ENCODE data around the gene TSPAN15. TPM values are rescaled to one million over a fixed set of nuclear protein-coding genes. Genes with fewer than 3 reads are reported as not detected.

Gene TSPAN15
- total and polyA plus RNA-seq, 3 donors from 2014 or later: 29.7 to 37.5 (median 35.3) TPM

DNA sequence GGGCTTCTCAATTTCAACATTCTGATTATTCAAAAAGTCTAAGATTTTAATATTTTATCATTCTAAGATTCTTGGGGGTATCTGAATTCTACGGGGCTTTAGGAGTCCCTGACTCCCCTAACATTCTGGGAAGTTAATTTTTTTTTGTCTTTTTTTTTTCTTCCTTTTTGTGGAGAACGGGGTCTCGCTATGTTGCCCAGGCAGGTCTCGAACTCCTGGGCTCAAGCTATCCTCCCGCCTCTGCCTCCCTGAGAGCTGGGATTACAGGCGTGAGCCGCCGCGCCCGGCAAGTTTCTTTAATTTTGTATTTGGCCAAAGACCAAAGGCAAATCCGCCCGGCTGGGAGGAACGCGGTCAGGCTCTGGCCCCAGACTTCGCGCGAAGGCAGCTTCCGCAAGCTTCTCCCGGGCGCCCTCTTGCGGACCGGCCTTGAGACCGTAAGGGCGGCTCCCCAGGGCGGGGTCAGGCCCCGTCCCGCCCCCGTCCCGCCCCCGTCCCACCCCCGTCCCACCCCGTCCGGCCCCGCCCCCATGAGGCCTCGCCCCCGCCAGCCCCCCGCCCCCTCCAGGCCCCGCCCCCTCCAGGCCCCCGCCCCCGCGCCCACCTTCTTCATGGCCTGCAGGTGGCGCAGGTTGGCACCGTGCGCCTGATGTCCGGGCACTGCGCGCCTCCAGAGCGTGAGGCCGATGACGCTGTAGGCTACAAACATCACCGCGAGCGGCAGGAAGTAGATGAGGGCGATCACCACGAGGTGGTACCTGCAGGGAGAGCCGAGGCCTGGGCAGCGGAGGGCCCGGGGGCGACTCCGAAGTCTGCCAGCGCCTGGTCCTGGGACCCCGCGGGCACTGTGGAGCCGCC is 42.7 kb upstream of the TSPAN15 start:
- no peak for TF ChIP-seq POLR2A (IDR thresholded peaks at IDR 0.05)
- peak; percentile 40 to 87 (median 59) for TF ChIP-seq CTCF (IDR thresholded peaks at IDR 0.05)
- peak overlapping the region; percentile 44 to 53 for H3K4me3 ChIP-seq
- peaks cover 12% of the 10 kb centered on the region for H3K4me1 ChIP-seq
- DNase-seq: peak; percentile 95
- no peaks in the 10 kb centered on the region for H3K36me3 ChIP-seq (ENCODE audit: low read depth, missing control alignments)
- H3K27ac ChIP-seq: peak overlapping the region; percentile 73 to 97
- no peaks in the 10 kb centered on the region for H3K27me3 ChIP-seq
- H3K9me3 ChIP-seq: no peaks in the 10 kb centered on the region
- WGBS, 2 donors: 2 to 7% methylated on average over 13 to 39 of the region's 64 CpGs
- intact Hi-C loops (cut with DNase I; ENCODE audit: low total_unique reads): no loop called here

- H3K27ac ChIP-seq: peak overlapping the region; percentile 73 to 97
- intact Hi-C loops (cut with DNase I; ENCODE audit: low total_unique reads): no loop called here
- H3K36me3 ChIP-seq (ENCODE audit: low read depth, missing control alignments): no peaks in the 10 kb centered on the region
- H3K9me3 ChIP-seq: no peaks in the 10 kb centered on the region
- TF ChIP-seq POLR2A (IDR thresholded peaks at IDR 0.05) (no peak), CTCF (IDR thresholded peaks at IDR 0.05) (no peak)
- no peaks in the 10 kb centered on the region for H3K27me3 ChIP-seq
- DNase-seq: no peak
- H3K4me3 ChIP-seq: peak overlapping the region; percentile 44 to 53
- peaks cover 12% of the 10 kb centered on the region for H3K4me1 ChIP-seq
- WGBS, 2 donors: 2 to 6% methylated on average over 5 to 7 of the region's 7 CpGs
These were observed 42.1 kb upstream of the TSPAN15 start for GRCh38 chr10:69409176-69409495.

DNA sequence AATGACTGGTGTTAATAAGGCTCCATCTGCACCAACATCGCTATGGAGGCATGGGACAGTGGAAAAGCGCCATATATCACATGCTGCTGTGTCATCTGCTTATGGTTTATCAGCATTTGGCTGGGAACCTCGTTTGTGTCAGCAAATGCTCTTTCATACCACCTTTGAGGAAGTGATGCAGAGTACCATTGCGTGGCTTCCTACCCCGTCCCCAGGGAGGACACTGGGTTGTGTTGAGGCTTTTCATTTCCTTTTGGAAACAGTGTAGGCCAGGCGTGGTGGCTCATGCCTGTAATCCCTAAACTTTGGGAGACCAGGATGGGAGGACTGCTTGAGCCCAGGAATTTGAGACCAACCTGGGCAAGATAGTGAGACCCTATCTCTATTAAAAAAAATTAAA is 41.3 kb upstream of the TSPAN15 start:
- no peaks in the 10 kb centered on the region for H3K27me3 ChIP-seq
- no peaks in the 10 kb centered on the region for H3K9me3 ChIP-seq
- H3K4me3 ChIP-seq: no peak overlapping the region
- WGBS, 2 donors: 62 to 64% methylated on average over 6 of the region's 6 CpGs
- no peak for TF ChIP-seq CTCF (IDR thresholded peaks at IDR 0.05)
- TF ChIP-seq POLR2A (IDR thresholded peaks at IDR 0.05): no peak
- no peak overlapping the region for H3K27ac ChIP-seq
- H3K36me3 ChIP-seq (ENCODE audit: low read depth, missing control alignments): no peaks in the 10 kb centered on the region
- DNase-seq: no peak
- peaks cover 12% of the 10 kb centered on the region for H3K4me1 ChIP-seq
- intact Hi-C loops (cut with DNase I; ENCODE audit: low total_unique reads): no loop called here

DNA sequence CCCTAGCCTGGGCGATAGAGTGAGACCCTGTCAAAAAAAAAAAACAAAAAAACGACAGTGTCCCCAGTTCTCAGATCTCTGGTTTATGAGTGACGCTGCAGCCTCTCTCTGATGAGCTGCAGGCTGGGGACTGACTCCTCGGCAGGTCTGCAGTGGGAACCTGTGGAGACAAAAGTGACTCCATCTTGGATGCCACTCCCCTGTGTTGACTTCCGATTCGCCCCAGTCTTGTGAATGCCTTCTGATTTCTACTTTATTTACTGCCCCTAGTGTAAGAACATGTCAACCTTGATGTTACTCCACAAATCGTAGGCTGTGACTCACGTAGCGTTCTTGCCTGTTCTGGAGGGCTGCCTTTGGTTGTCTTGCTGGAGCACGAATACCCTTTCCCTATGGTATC is 40.8 kb upstream of the TSPAN15 start:
- Histone ChIP-seq H3K4me3 (no peak overlapping the region), H3K27ac (no peak overlapping the region), H3K36me3 (ENCODE audit: low read depth, missing control alignments) (no peaks in the 10 kb centered on the region), H3K4me1 (peaks cover 12% of the 10 kb centered on the region), H3K9me3 (no peaks in the 10 kb centered on the region), H3K27me3 (no peaks in the 10 kb centered on the region)
- no peak for DNase-seq
- 81 to 82% methylated on average over 10 of the region's 10 CpGs for WGBS, 2 donors
- TF ChIP-seq POLR2A (IDR thresholded peaks at IDR 0.05) (no peak), CTCF (IDR thresholded peaks at IDR 0.05) (no peak)
- intact Hi-C loops (cut with DNase I; ENCODE audit: low total_unique reads): no loop called here

DNA sequence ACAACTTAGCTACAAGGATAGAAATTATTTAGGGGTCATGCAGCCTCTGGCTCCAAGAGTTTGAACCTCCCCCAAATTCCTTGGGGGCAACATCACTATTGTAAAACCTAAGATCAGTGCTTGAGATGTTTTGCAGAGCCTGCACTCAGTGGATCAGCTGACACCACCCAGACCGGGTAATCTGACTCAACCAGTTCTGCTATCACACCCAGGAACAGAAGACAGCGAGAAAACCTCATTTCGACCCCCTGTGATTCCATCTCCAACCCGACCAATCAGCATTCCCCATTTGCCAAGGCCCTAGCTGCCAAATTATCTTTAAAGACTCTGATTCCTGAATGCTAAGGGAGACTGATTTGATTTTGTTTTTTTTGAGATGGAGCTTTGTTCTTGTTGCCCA is 39.8 kb upstream of the TSPAN15 start:
- Histone ChIP-seq H3K4me3 (no peak overlapping the region), H3K27ac (no peak overlapping the region), H3K27me3 (no peaks in the 10 kb centered on the region), H3K4me1 (peaks cover 12% of the 10 kb centered on the region), H3K36me3 (ENCODE audit: low read depth, missing control alignments) (no peaks in the 10 kb centered on the region), H3K9me3 (no peaks in the 10 kb centered on the region)
- TF ChIP-seq POLR2A (IDR thresholded peaks at IDR 0.05) (no peak), CTCF (IDR thresholded peaks at IDR 0.05) (no peak)
- intact Hi-C loops (cut with DNase I; ENCODE audit: low total_unique reads): no loop called here
- 78 to 85% methylated on average over 4 of the region's 4 CpGs for WGBS, 2 donors
- DNase-seq: no peak

Data from testis (tissue), 3 donors.